Gastrocnemius medialis (tissue), 4 donors: ENCODE measurements around the gene PRPF19. TPM values are rescaled to one million over a fixed set of nuclear protein-coding genes. Genes with fewer than 3 reads are reported as not detected.

ENCODE experiments used
- ATAC-seq, 2 donors: fragments of 150-250 bp; one replicate each; pipeline ENCODE4 v1.9.1; 2016
- DNase-seq, 2 donors: peaks; one replicate each; pipeline ENCODE4 v3.0.0-alpha.2; 2019
- H3K27ac ChIP-seq, 4 donors: fragments of 200-600 bp; sonication (generic); 1 replicate in 1 of 4; 2 replicates in 3 of 4; pipeline ENCODE4 v1.5.1; 2016 to 2018; ENCODE audit warnings: mild to moderate bottlenecking in 2 of 4, moderate library complexity in 1 of 4
- H3K27me3 ChIP-seq, 3 donors: fragments of 200-600 bp; sonication (generic) in 2 of 3; 1 replicate in 1 of 3; 2 replicates in 2 of 3; pipeline versions ENCODE4 v1.5.1 to v1.6.0; 2016 to 2019; ENCODE audit warnings: mild to moderate bottlenecking in 1 of 3, moderate library complexity in 1 of 3
- H3K36me3 ChIP-seq, 2 donors: fragments of 200-600 bp; sonication (generic) in 1 of 2; one replicate each; pipeline ENCODE4 v1.5.1; 2017 to 2018
- H3K4me1 ChIP-seq, 2 donors: fragments of 200-600 bp; sonication (generic) in 1 of 2; one replicate each; pipeline ENCODE4 v1.5.1; 2016 to 2017; ENCODE audit warnings: mild to moderate bottlenecking in 2 of 2
- H3K4me3 ChIP-seq, 4 donors: fragments of 200-600 bp; sonication (generic) in 3 of 4; 1 replicate in 1 of 4; 2 replicates in 3 of 4; pipeline ENCODE4 v1.5.1; 2016 to 2019; ENCODE audit warnings: mild to moderate bottlenecking in 2 of 4
- H3K9me3 ChIP-seq, 3 donors: fragments of 200-600 bp; sonication (generic) in 2 of 3; 1 replicate in 1 of 3; 2 replicates in 2 of 3; pipeline ENCODE4 v1.5.1; 2016 to 2019
- CTCF ChIP-seq, 5 experiments: fragments of 450-650 bp in 3 of 5; fragments of 200-600 bp in 2 of 5; sonication (generic) in 2 of 5; IDR thresholded peaks in 4 of 5; conservative IDR thresholded peaks in 1 of 5; 1 replicate in 4 of 5; 2 replicates in 1 of 5; pipeline ENCODE4 v1.5.1; 2016 to 2019; ENCODE audit warnings: antibody characterized with exemption in 5 of 5, mild to moderate bottlenecking in 3 of 5, moderate library complexity in 3 of 5
- POLR2A ChIP-seq, 2 donors: fragments of 450-650 bp; IDR thresholded peaks; one replicate each; pipeline ENCODE4 v1.6.1; 2017; ENCODE audit warnings: antibody characterized with exemption in 2 of 2, mild to moderate bottlenecking in 2 of 2, moderate library complexity in 2 of 2
- in situ Hi-C, 4 donors: fragments of 200-750 bp; cut with MboI; loops; one replicate each; pipeline versions ENCODE4 v1.15.0 to v1.8.0; 2017; ENCODE audit warnings: low sequenced_read_pairs in 4 of 4
- intact Hi-C: fragments of 100-400 bp; cut with DNase I; formaldehyde crosslinking; loops from one replicate; pipeline ENCODE4 v1.15.1; 2023; ENCODE audit warnings: low total_unique reads
- total RNA-seq, 4 donors: library from RNA; depleted of rRNA; stranded (reverse); fragments of >200 nt; gene quantifications; one replicate each; pipeline versions ENCODE4 v1.1.0 to v1.2.3, GENCODE V29; 2016

PRPF19 gene
- total RNA-seq, 4 donors from 2014 or later = 55.5 to 75.6 (median 71.9) TPM

GRCh38 chr11:60950024-60950423 is 43.6 kb upstream of the PRPF19 start:
- Histone ChIP-seq H3K27me3 (peaks cover 0 to 11% (median 0%) of the 10 kb centered on the region in 3 donors), H3K4me3 (peak overlapping the region in 3 of 4 donors; percentile 7 to 62 (median 56)), H3K9me3 (no peaks in the 10 kb centered on the region), H3K27ac (no peak overlapping the region), H3K4me1 (no peaks in the 10 kb centered on the region), H3K36me3 (no peaks in the 10 kb centered on the region)
- in situ Hi-C loops = no loop called here
- DNase-seq (no peak), ATAC-seq (no peak)
- intact Hi-C loops = no loop called here
- TF ChIP-seq CTCF (IDR thresholded peaks at IDR 0.05 in 4 of 5, conservative IDR thresholded peaks at IDR 0.05 in 1 of 5) = no peak
- no peak for TF ChIP-seq POLR2A (IDR thresholded peaks at IDR 0.05)

- peaks cover 0 to 11% (median 0%) of the 10 kb centered on the region in 3 donors for H3K27me3 ChIP-seq
- H3K9me3 ChIP-seq = no peaks in the 10 kb centered on the region
- DNase-seq (no peak), ATAC-seq (no peak)
- no peaks in the 10 kb centered on the region for H3K4me1 ChIP-seq
- no peak overlapping the region for H3K4me3 ChIP-seq
- intact Hi-C loops (no loop called here), in situ Hi-C loops (no loop called here)
- no peaks in the 10 kb centered on the region for H3K36me3 ChIP-seq
- TF ChIP-seq CTCF (IDR thresholded peaks at IDR 0.05 in 4 of 5, conservative IDR thresholded peaks at IDR 0.05 in 1 of 5) = no peak
- no peak for TF ChIP-seq POLR2A (IDR thresholded peaks at IDR 0.05)
- no peak overlapping the region for H3K27ac ChIP-seq
These were observed 41.9 kb upstream of the PRPF19 start for GRCh38 chr11:60948250-60948649.

GRCh38 chr11:60947700-60948099 is 41.3 kb upstream of the PRPF19 start:
- H3K36me3 ChIP-seq = no peaks in the 10 kb centered on the region

GRCh38 chr11:60946601-60947264 is 40.3 kb upstream of the PRPF19 start:
- no peaks in the 10 kb centered on the region for H3K4me1 ChIP-seq
- intact Hi-C loops (no loop called here), in situ Hi-C loops (no loop called here)
- H3K27me3 ChIP-seq = peaks cover 0 to 7% (median 0%) of the 10 kb centered on the region in 3 donors
- no peak overlapping the region for H3K4me3 ChIP-seq
- TF ChIP-seq CTCF (IDR thresholded peaks at IDR 0.05 in 4 of 5, conservative IDR thresholded peaks at IDR 0.05 in 1 of 5) (no peak), POLR2A (IDR thresholded peaks at IDR 0.05) (no peak)
- H3K36me3 ChIP-seq = no peaks in the 10 kb centered on the region
- DNase-seq (no peak), ATAC-seq (no peak)
- no peaks in the 10 kb centered on the region for H3K9me3 ChIP-seq
- H3K27ac ChIP-seq = no peak overlapping the region

More at GRCh38 chr11:60947700-60948099, 41.3 kb upstream of the PRPF19 start:
- intact Hi-C loops = no loop called here
- H3K4me3 ChIP-seq = no peak overlapping the region
- no peak overlapping the region for H3K27ac ChIP-seq
- in situ Hi-C loops = no loop called here
- H3K27me3 ChIP-seq = peaks cover 0 to 11% (median 0%) of the 10 kb centered on the region in 3 donors
- H3K9me3 ChIP-seq = no peaks in the 10 kb centered on the region
- TF ChIP-seq POLR2A (IDR thresholded peaks at IDR 0.05) = no peak
- TF ChIP-seq CTCF (IDR thresholded peaks at IDR 0.05 in 4 of 5, conservative IDR thresholded peaks at IDR 0.05 in 1 of 5) = no peak
- DNase-seq = no peak
- no peak for ATAC-seq
- H3K4me1 ChIP-seq = no peaks in the 10 kb centered on the region

GRCh38 chr11:60945295-60945667 is 38.9 kb upstream of the PRPF19 start:
- H3K36me3 ChIP-seq = no peaks in the 10 kb centered on the region

More at GRCh38 chr11:60945295-60945667, 38.9 kb upstream of the PRPF19 start:
- Histone ChIP-seq H3K27me3 (peaks cover 0 to under 1% (median 0%) of the 10 kb centered on the region in 3 donors), H3K4me3 (no peak overlapping the region), H3K9me3 (no peaks in the 10 kb centered on the region), H3K4me1 (no peaks in the 10 kb centered on the region), H3K27ac (no peak overlapping the region)
- DNase-seq (no peak), ATAC-seq (no peak)
- in situ Hi-C loops = no loop called here
- intact Hi-C loops = no loop called here
- no peak for TF ChIP-seq POLR2A (IDR thresholded peaks at IDR 0.05)
- TF ChIP-seq CTCF (IDR thresholded peaks at IDR 0.05 in 4 of 5, conservative IDR thresholded peaks at IDR 0.05 in 1 of 5) = no peak
